ENCODE data around the gene DMAC1. TPM values are rescaled to one million over a fixed set of nuclear protein-coding genes. Genes with fewer than 3 reads are reported as not detected.

DMAC1 gene
- total RNA-seq, 2 donors from 2014 or later: 58.7 to 69.7 TPM

DNA sequence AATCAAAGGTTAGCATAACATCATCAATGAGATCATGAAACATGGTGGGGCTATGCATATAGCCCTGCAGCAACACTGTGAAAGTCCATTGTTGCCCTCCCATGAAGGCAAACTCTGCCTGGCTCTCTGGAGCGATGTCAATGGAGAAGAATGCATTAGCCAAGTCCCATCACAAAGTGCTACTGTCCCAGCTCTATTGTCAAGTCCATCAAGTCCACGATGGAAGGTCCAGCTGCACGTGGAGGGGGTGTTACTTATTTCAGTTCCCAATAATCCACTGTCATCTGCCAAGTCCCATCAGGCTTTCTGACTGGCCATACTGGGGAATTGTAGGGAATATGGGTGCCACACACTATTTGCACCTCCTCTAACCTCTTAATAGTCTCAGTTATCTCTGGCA is 10.8 kb downstream of the DMAC1 start:
- ATAC-seq (no peak), DNase-seq (no peak)
- intact Hi-C loops (cut with DNase I, micrococcal nuclease): no loop called here

- ATAC-seq: no peak
- intact Hi-C loops (cut with DNase I, micrococcal nuclease): no loop called here
- DNase-seq: no peak
Observed at GRCh38 chr9:7785813-7786212, 13.8 kb downstream of the DMAC1 start.

GRCh38 chr9:7784472-7784871 is 15.1 kb downstream of the DMAC1 start:
- DNase-seq (no peak), ATAC-seq (peak; percentile 65)
- intact Hi-C loops (cut with DNase I, micrococcal nuclease): no loop called here

GRCh38 chr9:7783635-7784063 is 15.9 kb downstream of the DMAC1 start:
- ATAC-seq (no peak), DNase-seq (no peak)
- intact Hi-C loops (cut with DNase I, micrococcal nuclease): no loop called here

GRCh38 chr9:7782400-7783120 is 17.0 kb downstream of the DMAC1 start:
- ATAC-seq: no peak
- intact Hi-C loops (cut with DNase I, micrococcal nuclease): no loop called here
- no peak for DNase-seq

DNA sequence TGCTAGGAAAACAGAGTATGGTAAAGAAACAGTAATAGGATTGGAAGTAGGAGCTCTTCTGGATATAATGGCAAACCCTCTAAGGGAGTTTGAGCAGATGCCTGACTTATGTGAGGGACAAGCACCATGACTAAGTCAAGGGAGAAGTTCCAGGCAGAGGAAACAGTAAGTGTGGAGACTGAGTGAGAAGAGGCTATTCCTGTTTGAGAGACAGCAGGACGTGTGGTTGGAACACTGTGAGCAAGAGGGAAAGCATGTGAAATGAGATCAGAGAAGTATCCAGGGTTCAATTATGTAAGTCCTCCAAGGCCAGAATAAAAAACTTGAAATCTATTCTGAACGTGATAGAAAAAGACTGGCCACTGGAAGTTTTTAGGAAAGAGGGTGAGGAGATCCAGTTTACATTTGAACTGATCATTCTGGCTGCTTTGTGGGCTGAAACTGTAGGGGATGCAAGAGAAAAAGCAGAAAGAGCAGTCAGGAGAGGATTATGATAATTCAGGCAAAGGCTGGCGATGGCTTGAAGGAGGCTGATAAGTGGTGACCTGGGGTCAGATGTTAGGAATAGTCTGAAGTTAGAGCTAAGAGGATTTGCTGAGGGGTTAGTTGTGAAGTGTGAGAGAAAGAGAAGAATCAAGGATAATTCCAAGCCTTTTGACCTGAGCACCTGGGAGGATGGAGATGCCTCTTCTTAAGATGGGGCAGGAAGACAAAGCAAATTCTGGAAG is 19.2 kb downstream of the DMAC1 start:
- no peak for DNase-seq
- no peak for ATAC-seq
- intact Hi-C loops (cut with DNase I, micrococcal nuclease): no loop called here

- intact Hi-C loops (cut with DNase I, micrococcal nuclease): no loop called here
- ATAC-seq (no peak), DNase-seq (no peak)
Observed at GRCh38 chr9:7778851-7779600, 20.6 kb downstream of the DMAC1 start.

DNA sequence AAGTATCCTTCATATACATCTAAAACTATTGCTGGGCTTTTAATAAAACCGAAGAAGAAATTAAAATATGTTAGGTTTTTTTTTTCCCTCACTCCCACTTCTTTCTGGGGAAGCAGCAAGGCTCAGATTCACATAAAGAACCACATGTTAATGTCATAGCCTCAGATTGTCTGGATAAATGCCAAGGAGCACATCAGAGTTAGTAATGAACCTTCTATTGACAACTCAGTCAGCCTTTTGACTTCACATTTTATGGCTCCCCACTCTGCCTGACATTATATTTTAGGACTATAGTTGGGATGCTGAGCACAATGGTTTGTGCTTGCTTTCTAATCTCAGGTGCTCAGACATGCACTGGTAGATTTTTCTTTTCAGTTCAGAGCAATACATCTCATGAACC is 21.8 kb downstream of the DMAC1 start:
- intact Hi-C loops (cut with DNase I, micrococcal nuclease): no loop called here
- DNase-seq: no peak
- no peak for ATAC-seq

- intact Hi-C loops (cut with DNase I, micrococcal nuclease): no loop called here
- ATAC-seq (no peak), DNase-seq (no peak)
Observed at GRCh38 chr9:7770111-7770510, 29.5 kb downstream of the DMAC1 start.

DNA sequence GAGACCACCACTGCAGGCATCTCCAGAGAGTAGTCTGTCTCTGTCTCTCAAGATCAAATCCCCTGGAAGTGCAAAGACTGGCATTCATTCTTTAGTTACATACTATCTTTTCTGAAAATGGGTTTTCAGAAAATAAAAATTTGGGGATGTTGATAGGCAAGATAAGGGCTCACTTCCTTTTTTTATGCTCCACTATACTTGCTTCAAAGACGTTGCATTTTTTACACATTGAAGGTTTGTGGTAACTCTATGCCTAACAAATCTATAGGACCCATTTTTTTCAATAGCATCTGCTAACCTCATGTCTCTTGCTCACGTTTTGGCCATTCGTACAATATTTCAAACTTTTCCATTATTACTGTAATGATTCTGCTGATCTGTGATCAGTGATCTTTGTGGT is 37.0 kb downstream of the DMAC1 start:
- no peak for ATAC-seq

GRCh38 chr9:7760014-7760415 is 39.6 kb downstream of the DMAC1 start:
- no peak for ATAC-seq
- intact Hi-C loops (cut with DNase I, micrococcal nuclease): no loop called here
- no peak for DNase-seq

More for the DNA sequence above, 37.0 kb downstream of the DMAC1 start:
- DNase-seq: no peak
- intact Hi-C loops (cut with DNase I, micrococcal nuclease): no loop called here

- intact Hi-C loops (cut with DNase I, micrococcal nuclease): no loop called here
- DNase-seq: no peak
Observed at GRCh38 chr9:7756088-7756487, 43.5 kb downstream of the DMAC1 start.

GRCh38 chr9:7752481-7752880 is 47.1 kb downstream of the DMAC1 start:
- ATAC-seq: no peak
- DNase-seq: no peak
- intact Hi-C loops (cut with DNase I, micrococcal nuclease): no loop called here

More at GRCh38 chr9:7756088-7756487, 43.5 kb downstream of the DMAC1 start:
- ATAC-seq: no peak

All from left colon (tissue), 2 donors.